PFSK-1 (cell line): ENCODE measurements around the gene TMEM175.

ENCODE experiments used
- FOXP2 ChIP-seq: optimal IDR thresholded peaks from 2 replicates; pipeline ENCODE3; 2011; ENCODE audit warnings: borderline replicate concordance, control low read depth, inconsistent platforms; ENCODE audit not compliant: insufficient read depth; ENCODE audit errors: extremely low read length, extremely low read depth
- POLR2AphosphoS5 ChIP-seq: IDR thresholded peaks from 2 replicates; pipeline ENCODE4 v1.6.1; 2012; ENCODE audit warnings: low read depth, mild to moderate bottlenecking, control low read depth, low read length, moderate library complexity
- REST ChIP-seq, 2 experiments: IDR thresholded peaks; 2 replicates each; pipeline versions ENCODE4 v1.6.1 to v1.8.0; 2011 to 2012; ENCODE audit warnings: low read depth in 2 of 2, low read length in 2 of 2, control low read depth in 1 of 2, inconsistent platforms in 1 of 2, mild to moderate bottlenecking in 1 of 2, moderate library complexity in 1 of 2; ENCODE audit not compliant: insufficient read depth in 1 of 2
- SIN3A ChIP-seq: IDR thresholded peaks from 2 replicates; pipeline ENCODE4 v1.6.1; 2012; ENCODE audit warnings: mild to moderate bottlenecking, low read length, moderate library complexity, borderline replicate concordance; ENCODE audit not compliant: insufficient read depth
- TAF1 ChIP-seq: IDR thresholded peaks from 2 replicates; pipeline ENCODE4 v1.6.1; 2012; ENCODE audit warnings: low read length, control low read depth, borderline replicate concordance; ENCODE audit not compliant: insufficient read depth

The TMEM175 gene

GRCh38 chr4:990746-991367 is 58.6 kb downstream of the TMEM175 start:
- no peak for TF ChIP-seq FOXP2
- TF ChIP-seq TAF1 = no peak
- no peak for TF ChIP-seq REST (IDR thresholded peaks at IDR 0.05; ENCODE audit: insufficient read depth in 1 of 2, low read depth in 2 of 2, low read length in 2 of 2)
- TF ChIP-seq SIN3A = no peak
- TF ChIP-seq POLR2AphosphoS5 = no peak

GRCh38 chr4:991451-992296 is 59.4 kb downstream of the TMEM175 start:
- no peak for TF ChIP-seq TAF1
- TF ChIP-seq REST (IDR thresholded peaks at IDR 0.05; ENCODE audit: insufficient read depth in 1 of 2, low read depth in 2 of 2, low read length in 2 of 2) = no peak
- TF ChIP-seq FOXP2 = no peak
- no peak for TF ChIP-seq POLR2AphosphoS5
- TF ChIP-seq SIN3A = no peak

- TF ChIP-seq POLR2AphosphoS5 = no peak
- TF ChIP-seq SIN3A = no peak
- TF ChIP-seq REST (IDR thresholded peaks at IDR 0.05; ENCODE audit: insufficient read depth in 1 of 2, low read depth in 2 of 2, low read length in 2 of 2) = no peak
- no peak for TF ChIP-seq TAF1
- no peak for TF ChIP-seq FOXP2
Measured at GRCh38 chr4:992297-993110, 60.2 kb downstream of the TMEM175 start.

DNA sequence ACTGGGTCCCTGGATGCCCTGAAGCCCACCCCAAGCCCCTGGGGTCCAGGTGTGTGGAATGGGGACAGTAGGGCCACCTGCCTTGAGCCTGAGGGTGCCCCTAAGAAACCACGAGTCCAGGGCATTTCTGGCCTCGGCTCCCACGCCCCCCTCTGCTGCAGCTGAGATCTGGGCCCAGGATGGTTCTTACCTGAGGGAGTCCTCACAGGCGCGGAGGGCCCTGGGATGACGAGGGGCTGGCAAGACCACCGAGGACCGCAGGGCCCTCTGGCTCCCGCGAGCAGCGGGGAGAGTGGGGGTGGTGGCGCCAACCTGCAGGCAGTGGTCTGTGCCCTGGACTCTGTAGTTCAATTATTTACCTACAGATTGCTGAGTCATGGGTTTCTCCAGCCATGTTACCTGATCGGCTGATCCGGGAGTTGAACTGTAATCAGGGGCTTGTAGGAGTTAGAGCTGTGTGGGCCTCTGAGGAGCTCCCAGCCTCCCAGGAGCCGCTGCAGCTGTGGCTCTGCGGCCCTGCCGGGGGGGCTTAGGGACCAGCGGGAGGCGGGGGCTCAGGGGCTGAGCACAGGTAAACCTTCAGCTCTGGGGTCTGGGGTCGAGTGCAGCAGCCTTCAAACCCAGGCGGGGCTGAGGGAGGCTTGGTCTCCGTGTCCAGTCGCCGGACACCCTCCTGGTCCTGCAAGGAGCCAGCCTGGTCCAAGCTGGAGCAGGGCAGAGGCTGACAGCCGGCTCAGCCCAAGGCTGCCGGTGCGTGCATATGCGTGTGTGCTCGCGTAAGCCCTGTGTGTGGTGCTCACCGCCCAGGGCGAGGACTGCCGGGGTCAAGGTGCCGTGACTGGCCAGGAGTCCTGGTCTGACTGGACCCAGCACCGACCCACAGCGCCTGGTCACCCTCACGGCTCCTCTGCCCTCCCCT is 61.1 kb downstream of the TMEM175 start, which contains the start of gene SLC26A1:
Gene SLC26A1, minus strand, starts transcription at position 294 of the 919 bp plus-strand sequence. CDS start 1,701 bp downstream, outside the sequence.
- TF ChIP-seq POLR2AphosphoS5 (no peak), REST (IDR thresholded peaks at IDR 0.05; ENCODE audit: insufficient read depth in 1 of 2, low read depth in 2 of 2, low read length in 2 of 2) (no peak), TAF1 (no peak), SIN3A (no peak), FOXP2 (no peak)
